ENCODE measurements around the gene ASPG. TPM values are rescaled to one million over a fixed set of nuclear protein-coding genes. Genes with fewer than 3 reads are reported as not detected.

The ASPG gene
- total RNA-seq, 1 donor from 2014 or later: 3.6 TPM

- no peak for DNase-seq
These were observed 32.0 kb downstream of the ASPG start for GRCh38 chr14:104117341-104118005.

DNA sequence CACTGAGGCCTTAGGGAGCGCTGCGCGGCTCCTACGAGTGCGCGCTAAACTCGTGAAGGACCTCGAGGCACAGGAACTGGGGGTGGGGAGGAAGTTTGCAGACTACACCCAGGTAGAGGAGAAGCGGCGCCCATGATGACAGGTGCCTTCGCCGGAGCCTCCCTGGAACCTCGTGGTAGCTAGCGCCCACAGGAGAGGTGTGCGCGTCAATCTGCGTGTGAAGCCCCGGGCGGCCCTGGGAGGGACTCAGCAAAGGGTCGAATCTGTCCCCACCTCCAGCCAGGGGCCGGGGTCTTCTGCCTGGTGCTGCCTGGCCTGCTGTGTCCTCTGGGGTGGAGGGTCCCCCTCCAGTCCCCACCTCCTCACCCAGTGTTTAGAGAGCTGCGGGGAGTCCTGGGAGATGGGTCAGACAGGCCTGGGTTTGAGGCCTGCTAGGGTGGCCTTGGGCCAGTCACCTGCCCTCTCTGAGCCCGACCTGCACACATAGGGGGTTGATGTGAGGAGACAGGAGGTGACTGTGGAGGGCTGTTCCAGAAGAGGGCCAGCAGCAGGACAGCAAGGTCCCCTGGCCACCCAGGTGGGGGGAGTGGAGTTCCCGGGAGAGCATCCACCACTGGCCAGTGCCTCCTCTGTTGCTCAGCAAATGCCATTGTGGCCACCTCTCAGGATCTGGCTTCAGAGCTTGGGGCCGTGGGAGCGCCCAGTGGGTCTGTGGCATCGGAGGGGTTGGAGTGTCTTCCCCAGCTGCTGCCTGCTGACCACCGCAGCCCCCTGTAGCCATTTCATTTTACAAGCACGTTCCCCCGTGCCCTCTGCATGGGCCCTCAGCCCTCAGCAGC, 32.7 kb downstream of the ASPG start:
- DNase-seq: no peak

GRCh38 chr14:104119119-104119487, 33.6 kb downstream of the ASPG start:
- no peak for DNase-seq

- DNase-seq: no peak
These were observed 34.2 kb downstream of the ASPG start for GRCh38 chr14:104119488-104120251.

DNA sequence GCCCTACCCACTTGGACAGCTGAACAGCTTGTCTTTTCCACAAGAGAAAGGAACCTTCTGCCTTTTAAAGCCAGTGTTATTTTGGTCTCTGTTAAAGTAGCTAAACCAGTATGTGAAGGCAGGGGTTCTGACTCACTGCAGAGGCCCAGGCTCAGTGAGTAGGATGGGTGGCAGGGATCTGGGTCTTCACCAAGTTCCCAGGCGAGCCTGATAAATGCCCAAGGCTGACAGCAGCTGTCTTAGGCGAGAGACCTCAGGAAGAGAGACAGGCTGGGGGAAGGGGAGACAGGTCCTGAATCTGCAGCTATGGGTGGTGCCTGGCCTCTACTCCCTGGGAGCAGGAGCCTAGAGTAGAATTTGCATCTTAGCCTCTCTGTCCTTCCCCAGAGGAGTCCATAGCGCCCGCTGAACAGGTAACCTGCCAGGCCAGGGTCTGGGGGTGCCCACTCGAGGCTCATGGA, 34.8 kb downstream of the ASPG start:
- DNase-seq: no peak

DNA sequence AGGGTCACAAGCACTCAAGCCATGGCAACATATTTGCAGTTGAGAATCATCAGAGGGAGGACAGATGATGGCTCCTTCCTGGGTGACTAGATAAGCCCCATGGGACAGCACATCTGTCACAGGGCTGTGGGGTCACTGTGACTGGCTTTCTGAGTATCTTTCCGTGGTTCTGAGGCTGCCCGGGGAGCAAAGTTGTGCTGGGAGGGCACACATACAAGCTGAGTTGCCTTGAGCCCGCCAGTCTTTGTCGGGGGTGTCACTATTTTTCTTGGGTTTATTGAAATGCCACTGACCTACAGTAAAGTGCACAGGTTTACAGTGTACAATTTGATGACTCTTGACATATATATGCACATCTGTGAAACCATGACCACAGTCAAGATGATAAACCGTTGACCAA, 35.6 kb downstream of the ASPG start:
- no peak for DNase-seq

- no peak for DNase-seq
These were observed 38.4 kb downstream of the ASPG start for GRCh38 chr14:104123879-104124278.

DNA sequence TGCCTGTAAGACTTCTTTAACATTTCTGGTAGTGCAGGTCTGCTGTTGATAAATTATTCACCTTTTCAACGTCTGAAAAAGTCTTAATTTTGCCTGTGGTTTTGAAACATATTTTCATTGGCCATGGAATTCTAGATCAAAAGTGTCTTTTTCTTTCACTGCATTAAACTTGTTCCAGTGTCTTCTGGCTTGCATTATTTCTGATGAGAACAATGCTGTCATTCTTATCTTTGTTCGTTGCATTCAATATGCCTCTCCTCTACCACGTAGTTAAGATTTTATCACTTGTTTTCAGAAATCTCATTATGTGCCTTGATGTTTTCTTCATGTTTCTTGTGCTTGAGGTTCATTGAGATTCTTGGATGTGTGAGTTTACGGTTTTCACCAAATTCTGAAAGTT, 39.5 kb downstream of the ASPG start:
- no peak for DNase-seq

DNA sequence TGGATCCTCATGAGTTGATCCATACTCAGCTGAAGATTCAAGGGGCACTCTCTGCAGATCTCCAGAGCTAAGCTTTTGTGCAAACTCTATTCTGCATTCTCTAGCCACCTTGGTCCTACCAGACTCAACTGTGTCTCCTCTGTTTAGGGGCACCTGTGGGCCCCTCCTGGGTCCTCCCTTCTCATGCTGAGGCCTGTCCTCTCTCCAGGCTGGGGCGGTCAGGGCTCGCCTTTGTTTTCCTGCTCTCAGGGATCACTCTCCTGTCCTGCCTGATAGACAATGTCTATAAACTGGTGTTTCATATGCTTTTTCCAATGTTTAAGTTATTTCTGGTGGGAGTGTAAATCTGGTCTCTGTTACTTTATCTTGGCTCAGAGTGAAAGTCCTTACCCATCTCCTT, 41.3 kb downstream of the ASPG start:
- DNase-seq: no peak

GRCh38 chr14:104128981-104129380, 43.5 kb downstream of the ASPG start:
- no peak for DNase-seq

GRCh38 chr14:104129556-104129955, 44.1 kb downstream of the ASPG start:
- no peak for DNase-seq

DNA sequence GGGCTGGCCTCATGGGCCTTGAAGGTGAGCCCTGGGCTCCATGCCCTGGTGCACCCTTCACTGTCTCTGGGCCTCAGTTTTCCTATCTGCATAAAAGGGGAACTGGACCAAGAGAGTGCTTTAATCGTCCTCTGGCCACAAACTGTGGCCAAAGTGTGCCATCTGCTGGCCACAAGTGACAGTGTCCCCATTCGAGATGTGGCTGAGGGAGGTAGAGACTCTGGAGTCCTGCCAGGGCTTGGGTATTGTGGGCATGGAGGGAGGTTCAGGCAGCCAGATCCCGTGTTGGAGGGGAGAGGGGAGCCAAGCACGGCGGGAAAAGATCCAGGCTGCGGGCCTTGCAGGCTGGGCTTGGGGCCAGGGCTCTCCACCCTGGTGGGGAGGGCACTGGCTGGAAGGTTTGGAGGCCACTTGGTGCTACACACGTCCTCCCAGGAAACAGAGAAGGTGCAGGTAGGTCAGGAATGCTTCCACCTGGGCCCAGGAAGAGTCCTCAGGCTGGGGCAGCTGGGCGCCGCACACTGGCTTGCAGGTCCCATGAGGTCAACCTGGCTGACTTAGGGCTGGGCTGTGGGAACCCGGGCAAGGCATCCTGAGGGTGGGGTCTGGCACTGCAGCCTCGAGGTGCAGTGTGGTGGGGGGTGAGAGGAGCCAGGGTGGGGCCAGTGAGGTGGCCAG, 45.6 kb downstream of the ASPG start:
- DNase-seq: no peak

GRCh38 chr14:104131968-104132732, 46.6 kb downstream of the ASPG start:
- DNase-seq: no peak

- no peak for DNase-seq
These were observed 47.5 kb downstream of the ASPG start for GRCh38 chr14:104132981-104133380.

DNA sequence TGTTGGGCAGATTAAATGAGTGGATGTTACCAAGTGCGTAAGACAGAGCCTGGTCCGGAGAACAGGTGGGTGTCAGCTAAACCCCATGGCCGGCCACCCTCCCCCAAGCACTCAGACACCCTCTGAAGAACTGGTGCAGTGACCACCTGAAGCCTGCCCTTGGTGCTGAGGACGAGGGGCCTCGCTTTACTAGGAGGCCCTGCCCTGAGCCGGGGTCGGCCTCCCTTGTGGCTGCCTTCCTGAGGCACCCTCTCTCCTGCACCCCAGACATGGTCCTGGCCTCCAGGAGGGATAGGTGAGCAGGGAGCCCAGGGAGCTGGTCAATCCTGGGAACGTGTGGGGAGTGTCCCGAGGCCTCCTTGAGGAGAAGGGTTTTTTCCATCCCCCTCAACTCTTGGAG, 48.0 kb downstream of the ASPG start:
- DNase-seq: no peak

DNA sequence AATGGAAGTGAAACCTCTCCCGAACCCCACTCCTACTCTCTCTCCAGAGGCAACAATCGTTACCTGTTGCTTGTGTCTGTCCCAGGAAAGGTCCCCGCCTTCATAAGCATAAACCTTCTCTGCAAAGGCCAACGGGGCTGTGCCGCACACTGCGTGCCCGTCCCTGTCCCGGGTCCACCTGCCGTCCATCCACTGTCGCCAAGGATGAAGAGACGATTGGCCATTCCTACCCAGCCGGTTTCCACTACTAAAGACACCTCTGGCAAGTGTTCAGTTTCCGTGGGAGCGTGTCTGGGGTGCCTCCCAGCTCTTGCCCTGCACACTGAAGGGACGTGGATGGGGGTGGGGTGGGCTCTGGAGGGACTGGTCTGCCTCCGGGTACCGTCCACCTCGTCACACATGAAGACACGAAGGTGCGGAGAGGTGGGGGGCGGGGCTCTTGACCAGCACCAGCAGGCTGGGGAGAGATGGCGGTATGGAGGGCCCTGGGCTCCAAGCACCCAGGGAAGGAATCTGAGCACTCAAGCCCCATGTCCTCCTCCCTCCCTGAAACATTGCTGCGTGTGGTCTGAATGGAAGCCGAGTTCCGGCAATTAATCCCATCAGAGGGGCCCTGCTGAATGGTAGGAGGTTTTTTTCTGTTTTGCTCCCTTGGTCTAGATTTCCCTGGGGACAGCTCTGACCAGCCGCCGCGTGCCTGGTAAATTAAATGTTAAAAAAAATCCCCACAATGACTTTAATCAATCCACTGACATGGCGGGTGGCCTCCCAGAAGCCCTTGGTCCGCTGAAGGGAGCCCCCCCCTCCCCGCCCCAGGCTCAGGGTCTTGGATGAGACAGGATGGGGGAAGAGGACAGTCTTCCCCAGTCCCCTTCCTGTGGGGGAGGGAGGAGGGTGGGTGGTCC, 48.8 kb downstream of the ASPG start:
- no peak for DNase-seq

DNA sequence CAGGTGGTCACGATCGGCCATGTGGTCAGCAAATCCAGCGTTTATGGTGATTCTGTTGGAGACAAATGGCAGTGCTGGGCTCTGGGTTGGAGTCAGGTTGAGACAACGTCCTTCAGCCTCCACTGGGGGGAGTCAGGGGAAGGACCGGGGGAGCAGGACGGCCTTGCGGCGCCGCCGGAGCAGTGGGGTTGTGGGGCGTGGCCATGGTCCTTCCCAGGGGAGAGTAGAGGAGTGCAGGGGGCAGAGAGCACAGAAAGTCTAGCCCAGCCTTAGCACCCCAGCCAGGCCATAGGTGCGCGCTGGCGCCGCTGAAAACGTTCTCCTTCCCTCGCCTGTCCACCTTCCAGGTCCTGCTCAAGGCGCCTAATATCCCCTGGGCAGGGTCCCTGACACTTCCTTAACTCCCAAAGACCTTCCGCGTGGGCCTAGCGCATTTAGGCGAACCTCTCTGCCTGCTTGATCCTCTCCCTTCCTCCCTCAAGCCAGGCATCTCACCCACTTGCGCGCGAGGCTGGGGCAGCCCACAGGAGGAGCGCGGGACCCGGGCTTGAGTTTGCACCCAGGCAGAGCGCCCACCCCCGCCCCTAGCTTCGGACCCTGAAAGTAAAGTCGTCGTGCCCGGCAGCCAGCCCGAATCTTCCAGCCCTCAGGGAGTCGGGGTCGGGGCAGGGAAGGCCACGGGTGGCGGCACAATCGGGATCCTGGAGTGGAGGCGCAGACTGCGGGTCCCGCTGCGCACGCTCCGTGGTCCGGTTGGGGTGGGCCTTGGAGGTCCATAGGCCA, 49.8 kb downstream of the ASPG start:
- no peak for DNase-seq

GRCh38 chr14:104135904-104136471, 50.5 kb downstream of the ASPG start:
- no peak for DNase-seq

Data from skin of body (tissue), 2 donors.